ENCODE results near the gene OSMR.
A peak's percentile ranks its signal among the peaks of the same experiment; 100 is the strongest.

The OSMR gene

DNA sequence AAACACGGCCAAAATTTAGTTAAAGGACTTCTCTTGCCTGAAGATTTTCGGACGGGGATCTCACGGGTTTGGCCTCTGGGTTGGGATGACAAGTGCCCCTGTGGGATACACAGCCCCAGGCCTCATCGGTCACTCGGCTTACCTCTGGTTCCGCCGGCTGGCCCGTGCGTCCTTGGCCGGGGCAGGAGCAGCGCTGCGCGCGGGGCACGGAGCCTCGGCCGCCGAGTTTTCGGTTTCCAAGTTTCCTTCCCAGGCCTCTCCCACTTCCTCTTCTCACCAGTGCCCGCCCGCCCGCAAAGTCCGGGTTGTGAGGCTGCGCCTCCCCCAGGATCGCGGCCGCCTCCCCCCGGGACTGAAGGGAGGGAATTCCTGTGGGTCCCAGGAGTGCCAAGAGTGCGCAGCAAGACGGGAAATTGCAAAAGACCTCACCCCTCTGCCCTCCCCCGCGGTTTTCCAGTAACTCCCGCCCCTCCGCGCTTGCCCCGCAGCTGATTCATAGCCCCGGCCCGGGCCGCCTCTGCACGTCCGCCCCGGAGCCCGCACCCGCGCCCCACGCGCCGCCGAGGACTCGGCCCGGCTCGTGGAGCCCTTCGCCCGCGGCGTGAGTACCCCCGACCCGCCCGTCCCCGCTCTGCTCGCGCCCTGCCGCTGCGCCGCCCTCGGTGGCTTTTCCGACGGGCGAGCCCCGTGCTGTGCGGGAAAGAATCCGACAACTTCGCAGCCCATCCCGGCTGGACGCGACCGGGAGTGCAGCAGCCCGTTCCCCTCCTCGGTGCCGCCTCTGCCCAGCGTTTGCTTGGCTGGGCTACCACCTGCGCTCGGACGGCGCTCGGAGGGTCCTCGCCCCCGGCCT is at the start of gene OSMR:
OSMR (plus strand) TSS at position 487 of the 853 bp plus-strand sequence. CDS start 23,033 bp downstream, outside the sequence.
- peak; percentile 98 for DNase-seq

GRCh38 chr5:38796742-38797108 is 49.1 kb upstream of the OSMR start:
- no peak for DNase-seq

DNA sequence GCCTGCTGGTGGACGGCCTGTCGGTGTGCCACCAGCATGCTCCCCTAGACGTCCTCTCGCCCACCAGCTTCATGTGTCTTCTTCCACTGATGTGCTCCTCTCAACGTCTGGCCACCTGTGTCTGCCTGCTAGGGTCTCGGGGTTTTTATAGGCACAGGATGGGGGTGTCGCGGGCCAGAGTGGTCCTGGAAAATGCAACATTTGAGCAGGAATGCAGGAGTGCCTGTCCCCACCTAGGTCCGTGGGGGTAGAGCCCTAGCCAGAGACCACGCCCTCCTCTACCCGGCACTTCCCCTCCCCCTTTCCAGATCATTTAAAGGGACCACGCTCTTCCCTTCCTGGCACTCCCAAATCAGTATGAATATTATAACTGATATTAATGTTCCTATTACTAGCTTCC is 48.0 kb upstream of the OSMR start:
- no peak for DNase-seq

DNA sequence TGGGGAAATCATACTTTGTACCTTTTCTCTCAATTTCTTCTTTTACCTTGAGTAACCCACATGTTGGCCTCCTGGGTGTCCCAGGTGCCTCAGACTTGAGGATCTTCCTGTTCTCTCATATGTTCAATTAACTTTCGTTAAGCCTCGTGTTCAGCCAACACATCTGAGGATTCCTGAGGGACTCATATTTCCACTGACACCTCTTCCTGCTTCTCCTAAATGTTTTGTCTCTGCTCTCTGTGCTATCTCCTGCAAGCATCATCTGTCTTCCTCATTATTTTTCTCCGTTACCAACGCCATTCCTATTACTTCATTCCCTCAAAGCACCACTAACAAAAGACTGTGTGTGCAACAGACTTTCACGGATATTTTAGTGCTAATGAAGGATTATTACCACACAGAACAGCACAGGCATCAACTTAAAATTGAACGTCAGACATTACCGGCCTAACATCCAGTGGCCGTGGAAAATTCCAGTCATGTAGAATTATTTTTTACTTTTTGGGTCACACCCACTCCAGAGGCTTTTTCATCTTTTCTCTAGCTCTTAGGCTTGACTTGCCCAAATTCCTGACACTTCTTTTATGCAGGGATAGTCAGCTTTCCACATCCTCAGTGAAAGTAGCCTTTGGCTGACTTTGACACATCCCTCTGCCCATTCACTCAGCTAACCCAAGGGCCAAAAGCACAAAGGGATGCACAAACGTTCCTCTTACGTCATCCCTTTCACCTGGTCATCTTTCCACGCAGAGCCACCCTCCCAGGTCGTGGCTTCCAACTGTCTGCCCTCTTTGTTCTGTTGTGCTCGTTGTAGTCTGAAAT is 46.0 kb upstream of the OSMR start:
- DNase-seq: no peak

DNA sequence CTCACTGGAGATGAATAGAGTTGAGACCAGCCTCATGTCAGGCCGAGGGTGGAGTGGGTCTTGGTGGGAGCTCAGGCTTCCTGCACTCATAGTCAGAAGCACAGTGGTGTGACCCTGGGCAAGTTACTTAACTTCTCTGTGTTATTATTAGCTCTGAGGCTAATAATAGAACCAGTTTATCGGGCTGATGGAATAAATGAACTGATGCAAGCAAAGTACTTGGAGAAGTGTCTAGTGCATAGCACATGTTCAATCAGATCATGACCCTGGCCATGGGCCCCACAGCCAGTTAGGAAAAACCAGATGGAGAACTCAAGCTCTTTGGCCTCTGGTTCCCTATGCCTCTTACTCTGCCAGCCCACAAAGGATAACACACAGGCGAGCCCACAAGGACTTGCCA is 45.3 kb upstream of the OSMR start:
- no peak for DNase-seq

DNA sequence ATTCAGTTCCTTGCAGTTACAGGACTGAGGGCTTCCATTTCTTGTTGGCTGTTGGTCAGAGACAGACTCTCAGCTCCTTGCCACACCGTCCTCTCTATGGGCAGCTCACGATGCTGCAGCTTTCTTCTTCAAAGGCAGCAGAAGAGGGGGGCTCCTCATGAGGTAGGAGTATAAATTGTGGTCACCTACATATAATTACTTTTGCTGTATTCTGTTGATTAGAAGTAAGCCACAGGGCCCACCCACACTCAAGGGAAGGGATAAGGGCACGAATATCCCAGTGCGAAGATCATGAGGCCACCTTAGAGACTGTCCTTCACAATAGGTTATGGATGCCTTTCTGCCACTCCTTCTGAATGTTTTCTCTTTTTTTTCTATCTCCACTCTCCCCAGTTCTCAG is 43.7 kb upstream of the OSMR start:
- no peak for DNase-seq

DNA sequence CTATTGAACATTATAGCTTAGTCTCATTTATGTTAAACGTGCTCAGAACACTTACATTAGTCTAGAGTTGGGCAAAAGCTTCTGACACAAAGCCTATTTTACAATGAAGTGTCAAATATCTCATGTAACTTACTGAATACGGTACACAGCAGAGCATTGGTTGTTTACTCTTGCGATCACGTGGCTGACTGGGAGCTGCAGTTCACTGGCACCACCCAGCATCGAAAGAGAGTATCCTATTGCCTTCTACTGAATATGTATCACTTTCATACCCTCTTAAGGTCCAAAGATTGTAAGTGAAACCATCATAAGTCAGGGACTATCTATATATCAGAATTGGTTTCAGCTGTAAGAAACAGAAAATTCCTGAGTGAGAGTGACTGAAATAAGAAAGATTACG is 42.6 kb upstream of the OSMR start:
- no peak for DNase-seq

DNA sequence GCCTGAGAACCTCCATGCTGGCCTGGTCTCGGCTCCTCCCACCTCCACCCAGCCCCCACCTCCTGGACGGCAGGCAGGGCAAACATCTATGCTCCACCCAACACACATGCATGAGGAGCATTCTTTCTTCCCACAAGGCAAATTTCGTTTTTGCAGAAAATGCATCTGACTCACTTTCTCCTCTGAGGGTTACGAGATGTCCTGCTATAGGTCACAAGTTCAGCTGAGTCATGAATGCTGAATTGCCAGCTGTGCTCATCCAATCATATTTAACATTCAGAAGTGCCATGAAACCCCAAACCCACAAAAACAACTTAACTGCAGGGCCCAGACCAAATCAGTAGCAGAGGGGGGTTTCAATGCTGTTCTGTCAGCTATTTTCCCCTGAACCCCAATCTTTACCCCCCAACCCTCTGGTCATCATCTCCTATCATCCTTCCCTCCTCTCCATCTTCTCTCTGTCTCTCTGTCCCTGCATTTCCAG is 39.0 kb upstream of the OSMR start:
- DNase-seq: peak; percentile 98

DNA sequence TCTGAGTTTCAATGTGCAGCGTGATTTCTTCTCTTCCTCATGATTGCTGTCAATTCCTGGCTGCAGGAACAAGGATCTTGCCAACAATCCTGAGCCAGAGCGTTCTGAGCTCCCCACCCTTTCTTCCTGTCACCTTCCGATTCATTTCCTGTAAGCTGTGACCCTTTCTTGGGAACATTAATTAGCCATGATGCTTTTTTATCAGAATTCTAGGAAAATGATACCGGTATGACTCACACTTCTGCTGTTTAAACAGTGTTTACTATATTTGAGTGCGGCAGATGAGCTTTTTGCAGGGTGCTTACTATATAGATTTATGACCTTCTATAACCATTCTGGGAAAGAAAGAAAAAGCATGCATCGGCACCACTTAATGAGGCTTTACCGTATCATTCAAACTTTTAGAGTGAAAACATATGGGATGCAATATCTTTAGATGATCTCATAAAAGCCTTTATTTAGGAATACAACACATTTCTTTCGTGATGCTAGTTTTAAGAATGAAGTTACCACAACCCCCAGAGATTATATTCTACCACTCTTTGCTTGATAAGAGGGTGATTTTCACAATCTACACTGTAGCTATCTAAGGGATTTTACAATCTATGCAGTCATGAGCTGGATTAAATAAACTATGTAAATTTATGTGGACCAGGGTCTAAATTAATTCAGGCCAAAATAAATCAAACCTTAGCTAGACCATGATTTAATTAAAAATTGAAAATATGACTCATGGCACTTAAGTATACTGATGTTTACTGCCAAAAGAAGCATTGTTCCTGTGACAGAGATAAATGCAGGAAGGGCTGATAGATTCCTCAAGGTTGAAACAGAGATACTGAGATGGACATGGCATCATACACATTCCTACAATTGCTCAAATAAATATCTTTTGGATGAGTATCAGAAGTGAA is 38.0 kb upstream of the OSMR start:
- DNase-seq: peak; percentile 84

DNA sequence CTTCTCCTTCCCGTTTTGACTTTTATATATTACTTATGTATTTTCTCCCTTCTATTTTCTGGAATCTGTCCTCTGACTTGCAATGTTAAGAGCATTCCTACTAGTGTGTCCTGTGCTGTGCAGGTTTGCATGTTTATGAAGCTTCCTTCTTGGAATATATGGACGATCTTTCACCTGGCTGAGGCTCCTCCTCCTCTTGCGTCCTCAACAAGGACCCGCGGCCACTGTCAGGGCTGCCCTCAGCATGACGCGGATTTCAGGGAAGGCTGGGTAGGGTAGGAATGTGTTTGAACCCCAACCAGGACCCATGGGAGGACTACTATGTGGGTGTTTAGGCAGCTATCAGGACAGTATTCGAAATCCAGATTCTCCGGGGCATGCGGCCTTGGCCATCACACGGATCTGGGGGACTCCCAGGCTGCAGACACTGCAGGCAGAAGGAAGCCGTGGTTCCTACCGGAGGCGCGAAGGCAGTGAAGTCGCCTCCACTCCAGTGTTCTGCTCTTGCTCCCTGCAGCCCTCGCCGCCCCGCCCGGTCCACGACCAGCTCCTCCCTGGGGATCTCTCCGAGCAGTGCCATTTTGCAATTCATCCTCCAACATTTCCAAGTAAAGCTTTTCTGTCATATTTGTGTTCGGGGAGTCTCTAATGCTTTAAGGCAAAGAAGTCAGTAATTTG is 37.0 kb upstream of the OSMR start:
- no peak for DNase-seq

- peak; percentile 82 for DNase-seq
Measured at GRCh38 chr5:38809388-38810359, 36.1 kb upstream of the OSMR start.

- DNase-seq: no peak
Measured at GRCh38 chr5:38814879-38815278, 30.9 kb upstream of the OSMR start.

DNA sequence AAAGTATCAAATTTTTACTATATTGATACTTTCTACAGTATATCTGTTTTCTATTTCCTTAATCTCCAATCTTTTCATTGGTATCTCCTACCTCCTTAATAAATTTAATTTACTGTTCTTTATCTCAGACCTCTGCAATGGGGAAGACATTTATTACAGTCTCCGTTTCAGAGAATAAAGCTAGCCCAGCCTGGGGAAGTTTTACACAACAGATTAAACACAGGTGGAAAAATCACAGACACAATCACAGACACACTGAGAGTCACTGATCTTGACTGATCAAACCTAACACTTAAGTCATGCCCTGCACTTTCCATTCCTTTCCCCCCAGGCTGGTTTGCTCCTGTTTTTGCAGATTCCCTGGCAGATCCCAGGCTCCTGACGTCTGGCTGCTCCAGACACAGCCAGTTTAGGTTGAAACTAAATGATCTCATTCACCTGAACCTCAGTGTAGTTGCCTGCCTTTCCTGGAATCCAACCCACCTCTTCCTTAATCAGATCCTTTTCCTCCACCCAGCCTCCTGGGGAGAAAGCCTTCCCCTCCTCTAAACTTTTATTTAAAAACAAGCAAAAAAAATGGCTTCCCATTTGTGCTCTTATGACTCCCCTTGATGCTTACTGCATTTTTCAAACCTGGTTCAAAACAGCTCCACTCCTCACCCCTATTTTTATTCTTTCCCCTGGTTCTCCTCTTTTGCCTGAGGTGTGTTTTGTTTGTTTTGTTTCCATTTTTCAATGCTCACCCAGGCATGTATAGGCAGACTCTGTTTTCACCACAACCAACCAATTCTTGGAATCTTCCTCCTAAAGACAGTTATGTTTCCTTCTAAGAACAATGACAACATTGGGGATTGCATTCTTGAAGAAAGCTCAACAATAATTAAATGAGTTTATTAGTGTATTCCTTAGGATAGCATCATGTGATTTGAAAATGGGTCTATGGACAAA is 29.5 kb upstream of the OSMR start:
- DNase-seq: no peak

DNA sequence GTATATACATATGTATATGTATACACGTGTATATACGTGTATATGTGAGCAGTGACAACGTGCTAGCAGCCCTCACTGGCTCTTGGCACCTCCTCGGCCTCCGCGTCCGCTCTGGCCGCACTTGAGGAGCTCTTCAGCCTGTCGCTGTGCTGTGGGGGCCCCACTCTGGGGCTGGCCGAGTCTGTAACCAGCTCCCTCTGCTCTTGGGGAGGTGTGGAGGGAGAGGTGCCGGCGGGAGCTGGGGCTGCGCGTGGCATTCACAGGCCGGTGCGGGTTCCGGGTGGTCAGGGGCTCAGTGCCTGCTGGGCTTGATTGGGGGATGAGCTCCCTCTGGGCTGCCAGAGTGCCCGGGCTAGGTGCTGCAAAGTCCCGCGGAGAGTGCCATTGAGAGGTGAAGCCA is 24.1 kb upstream of the OSMR start:
- DNase-seq: no peak

DNA sequence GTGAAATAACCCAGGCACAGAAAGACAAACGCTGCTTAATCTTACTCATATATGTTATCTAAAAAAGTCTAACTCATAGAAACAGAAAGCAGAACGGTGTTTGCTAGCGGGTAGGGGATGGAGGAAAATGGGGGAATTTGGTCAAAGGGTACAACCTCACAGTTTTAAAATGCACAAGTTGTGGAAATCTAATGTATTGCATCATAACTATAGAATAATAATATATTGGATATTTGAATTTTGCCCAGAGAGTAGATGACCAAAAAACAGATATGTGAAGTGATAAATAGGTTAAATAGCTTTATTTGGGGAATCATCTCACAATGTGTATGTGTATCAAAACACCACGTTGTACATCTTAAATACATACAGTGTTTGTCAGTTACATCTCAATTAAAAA is 22.3 kb upstream of the OSMR start:
- DNase-seq: no peak

- DNase-seq: no peak
Measured at GRCh38 chr5:38824821-38825220, 21.0 kb upstream of the OSMR start.

DNA sequence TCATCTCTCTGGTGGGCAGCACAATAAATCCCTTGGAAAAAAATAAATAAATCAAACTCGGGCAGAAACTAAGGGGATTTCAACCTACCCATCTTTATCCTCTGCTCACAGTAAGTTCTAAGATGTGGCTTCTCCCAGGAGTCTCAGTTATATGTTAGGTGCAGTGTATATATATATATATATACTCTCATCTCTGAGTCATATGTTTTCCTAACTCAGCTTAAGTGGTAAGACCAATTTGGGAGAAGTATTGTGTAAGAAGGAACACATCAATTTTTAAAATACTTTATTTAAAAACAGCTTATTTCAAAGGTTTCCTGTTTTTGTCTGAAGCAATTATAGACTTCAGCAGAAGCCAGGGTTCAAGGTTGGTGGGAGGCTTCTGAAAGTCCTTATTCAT is 20.3 kb upstream of the OSMR start:
- peak; percentile 62 for DNase-seq

- DNase-seq: peak; percentile 90
Measured at GRCh38 chr5:38827525-38827924, 18.3 kb upstream of the OSMR start.

DNA sequence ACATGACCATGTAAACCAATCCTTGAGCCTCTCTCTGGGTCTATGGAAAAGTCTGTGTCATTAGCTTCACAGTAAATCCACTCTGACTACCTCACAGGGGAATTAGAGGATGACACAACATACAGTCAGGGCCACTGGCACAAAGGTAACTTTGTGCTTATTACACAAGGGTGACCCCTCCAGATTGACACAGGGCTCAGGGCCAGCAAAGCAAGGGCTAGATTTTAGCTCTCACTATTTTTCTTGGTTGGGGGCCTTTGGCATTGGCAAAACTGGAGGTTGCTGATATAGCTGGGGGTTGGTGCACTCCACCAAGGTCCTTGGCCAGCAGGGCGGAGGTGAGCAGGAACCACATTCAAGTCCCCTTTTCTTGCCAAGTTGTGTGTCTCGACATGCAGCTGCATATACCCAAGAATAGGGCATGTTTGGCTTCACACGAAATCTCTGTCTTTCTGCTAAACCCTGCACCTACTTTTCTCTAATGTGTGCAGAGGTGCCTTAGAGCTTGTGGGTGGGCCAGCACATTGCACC is 15.2 kb upstream of the OSMR start:
- DNase-seq: peak; percentile 74

GRCh38 chr5:38831117-38831516 is 14.7 kb upstream of the OSMR start:
- no peak for DNase-seq
